DOHH2 (cell line): ENCODE results near the gene MTOR.

ENCODE experiments used
- H3F3A ChIP-seq: fragments of 200-600 bp; sonication (generic), shearing (Covaris generic); 2 replicates; pipeline ENCODE4 v1.6.0; 2016; ENCODE audit warnings: antibody characterized with exemption, mild to moderate bottlenecking; ENCODE audit not compliant: control insufficient read depth, insufficient read depth
- H3K27ac ChIP-seq: fragments of 200-600 bp; sonication (generic); 2 replicates; pipeline ENCODE4 v1.5.1; 2014; ENCODE audit warnings: low read depth, mild to moderate bottlenecking, low read length, moderate library complexity
- H3K27me3 ChIP-seq: fragments of 200-600 bp; sonication (generic); 2 replicates; pipeline ENCODE4 v1.6.1; 2014; ENCODE audit warnings: mild to moderate bottlenecking, low read length, mixed read lengths; ENCODE audit not compliant: control insufficient read depth
- H3K36me3 ChIP-seq: fragments of 200-600 bp; sonication (generic); 2 replicates; pipeline ENCODE4 v1.6.1; 2014; ENCODE audit warnings: mild to moderate bottlenecking, low read length, moderate library complexity, mixed read lengths; ENCODE audit not compliant: control insufficient read depth
- H3K4me1 ChIP-seq: fragments of 200-600 bp; sonication (generic); 2 replicates; pipeline ENCODE4 v1.6.1; 2014; ENCODE audit warnings: mild to moderate bottlenecking, low read length, mixed read lengths; ENCODE audit not compliant: control insufficient read depth
- H3K4me2 ChIP-seq: fragments of 200-600 bp; sonication (generic); 2 replicates; pipeline ENCODE4 v1.6.0; 2014; ENCODE audit warnings: mild to moderate bottlenecking, low read length, moderate library complexity
- H3K4me3 ChIP-seq: fragments of 200-600 bp; sonication (generic); 2 replicates; pipeline ENCODE4 v1.5.1; 2014; ENCODE audit warnings: mild to moderate bottlenecking, low read length, mixed read lengths
- H3K79me2 ChIP-seq: fragments of 200-600 bp; sonication (generic); 2 replicates; pipeline ENCODE4 v1.6.1; 2014; ENCODE audit warnings: mild to moderate bottlenecking, low read length, mixed read lengths; ENCODE audit not compliant: control insufficient read depth
- H3K9me2 ChIP-seq: fragments of 200-600 bp; sonication (generic); replicated peaks from 2 replicates; pipeline ENCODE4 v1.6.1; 2014; ENCODE audit warnings: mild to moderate bottlenecking, low read length, mixed read lengths; ENCODE audit not compliant: control insufficient read depth
- H3K9me3 ChIP-seq: fragments of 200-600 bp; sonication (generic); 2 replicates; pipeline ENCODE4 v1.6.1; 2014; ENCODE audit warnings: antibody characterized with exemption, low read length, mixed read lengths; ENCODE audit not compliant: control insufficient read depth, insufficient read depth
- H4K20me1 ChIP-seq: fragments of 200-600 bp; sonication (generic); 2 replicates; pipeline ENCODE4 v1.6.0; 2014; ENCODE audit warnings: low read depth, mild to moderate bottlenecking, antibody characterized with exemption, low read length, moderate library complexity; ENCODE audit not compliant: control insufficient read depth, insufficient read depth
- EZH2phosphoT487 ChIP-seq: fragments of 200-600 bp; sonication (generic); IDR thresholded peaks from 2 replicates; pipeline ENCODE4 v1.6.1; 2017; ENCODE audit warnings: borderline replicate concordance, mild to moderate bottlenecking, antibody characterized with exemption, low read length, moderate library complexity, mixed read lengths
- TF ChIP-seq, protein P1 (sequence below): fragments of 200-600 bp; sonication (generic); IDR thresholded peaks from one replicate; pipeline ENCODE4 v1.5.1; 2014; ENCODE audit warnings: antibody characterized with exemption, mild to moderate bottlenecking, low read depth, low read length; ENCODE audit not compliant: poor library complexity, severe bottlenecking

Gene MTOR

GRCh38 chr1:11134898-11135266 is 127.5 kb downstream of the MTOR start:
- Histone ChIP-seq H3K9me3 (no peaks in the 10 kb centered on the region), H3K4me2 (no peak overlapping the region), H3K79me2 (no peaks in the 10 kb centered on the region), H3K4me3 (no peak overlapping the region), H3K9me2 (no peaks in the 10 kb centered on the region), H3K4me1 (no peaks in the 10 kb centered on the region), H4K20me1 (no peaks in the 10 kb centered on the region), H3K27me3 (no peaks in the 10 kb centered on the region), H3K36me3 (peaks cover 64% of the 10 kb centered on the region), H3F3A (no peaks in the 10 kb centered on the region), H3K27ac (no peak overlapping the region)
- TF ChIP-seq, protein P1, sequence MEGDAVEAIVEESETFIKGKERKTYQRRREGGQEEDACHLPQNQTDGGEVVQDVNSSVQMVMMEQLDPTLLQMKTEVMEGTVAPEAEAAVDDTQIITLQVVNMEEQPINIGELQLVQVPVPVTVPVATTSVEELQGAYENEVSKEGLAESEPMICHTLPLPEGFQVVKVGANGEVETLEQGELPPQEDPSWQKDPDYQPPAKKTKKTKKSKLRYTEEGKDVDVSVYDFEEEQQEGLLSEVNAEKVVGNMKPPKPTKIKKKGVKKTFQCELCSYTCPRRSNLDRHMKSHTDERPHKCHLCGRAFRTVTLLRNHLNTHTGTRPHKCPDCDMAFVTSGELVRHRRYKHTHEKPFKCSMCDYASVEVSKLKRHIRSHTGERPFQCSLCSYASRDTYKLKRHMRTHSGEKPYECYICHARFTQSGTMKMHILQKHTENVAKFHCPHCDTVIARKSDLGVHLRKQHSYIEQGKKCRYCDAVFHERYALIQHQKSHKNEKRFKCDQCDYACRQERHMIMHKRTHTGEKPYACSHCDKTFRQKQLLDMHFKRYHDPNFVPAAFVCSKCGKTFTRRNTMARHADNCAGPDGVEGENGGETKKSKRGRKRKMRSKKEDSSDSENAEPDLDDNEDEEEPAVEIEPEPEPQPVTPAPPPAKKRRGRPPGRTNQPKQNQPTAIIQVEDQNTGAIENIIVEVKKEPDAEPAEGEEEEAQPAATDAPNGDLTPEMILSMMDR: no peak
- TF ChIP-seq EZH2phosphoT487: no peak

GRCh38 chr1:11134251-11134897 is 128.0 kb downstream of the MTOR start:
- H4K20me1 ChIP-seq: no peaks in the 10 kb centered on the region
- no peak overlapping the region for H3K27ac ChIP-seq
- no peak overlapping the region for H3K4me2 ChIP-seq
- H3K27me3 ChIP-seq: no peaks in the 10 kb centered on the region
- H3K9me2 ChIP-seq: no peaks in the 10 kb centered on the region
- no peaks in the 10 kb centered on the region for H3K4me1 ChIP-seq
- no peak for TF ChIP-seq EZH2phosphoT487
- TF ChIP-seq, protein P1: no peak
- H3F3A ChIP-seq: no peaks in the 10 kb centered on the region
- peaks cover 68% of the 10 kb centered on the region for H3K36me3 ChIP-seq
- H3K9me3 ChIP-seq: no peaks in the 10 kb centered on the region
- H3K79me2 ChIP-seq: no peaks in the 10 kb centered on the region
- H3K4me3 ChIP-seq: no peak overlapping the region

DNA sequence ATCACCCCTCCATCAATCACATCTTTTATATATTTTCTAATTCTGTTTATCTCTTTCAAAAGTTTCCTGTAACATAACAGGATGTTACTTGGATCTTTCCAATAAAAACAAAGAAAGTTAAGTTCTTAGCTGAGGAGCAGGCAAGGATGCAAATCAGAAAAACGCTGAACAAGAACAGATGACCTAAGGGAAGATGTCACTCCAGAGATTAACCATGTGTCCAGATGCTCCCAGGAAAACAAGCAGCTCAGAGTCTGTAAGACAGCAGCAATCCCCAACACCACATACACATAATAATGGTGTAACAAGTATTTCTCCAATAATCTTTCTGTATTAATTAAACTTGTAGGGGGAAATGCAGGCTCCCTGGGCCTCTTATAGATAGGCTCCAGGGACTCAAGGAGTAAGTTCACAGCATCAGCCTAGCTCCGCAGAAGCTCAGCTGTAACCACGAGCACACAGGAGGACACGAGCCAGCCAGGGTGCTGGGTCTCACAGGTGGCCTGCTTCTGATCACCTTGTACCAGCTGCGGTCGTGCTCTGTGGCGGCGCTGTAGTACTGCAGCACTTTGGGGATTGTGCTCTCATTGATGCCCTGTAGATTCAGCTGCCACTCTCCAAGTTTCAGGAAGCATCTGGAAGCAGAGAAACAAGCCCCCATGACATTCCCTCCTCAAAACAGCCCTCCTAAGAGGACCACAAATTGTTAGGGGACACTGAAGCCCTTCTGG is 129.6 kb downstream of the MTOR start:
- no peaks in the 10 kb centered on the region for H3F3A ChIP-seq
- H3K4me2 ChIP-seq: no peak overlapping the region
- TF ChIP-seq EZH2phosphoT487: no peak
- TF ChIP-seq, protein P1: no peak
- no peak overlapping the region for H3K4me3 ChIP-seq
- no peaks in the 10 kb centered on the region for H3K79me2 ChIP-seq
- no peaks in the 10 kb centered on the region for H3K9me2 ChIP-seq
- H3K4me1 ChIP-seq: no peaks in the 10 kb centered on the region
- H3K27me3 ChIP-seq: no peaks in the 10 kb centered on the region
- no peaks in the 10 kb centered on the region for H4K20me1 ChIP-seq
- H3K36me3 ChIP-seq: peaks cover 68% of the 10 kb centered on the region
- no peak overlapping the region for H3K27ac ChIP-seq
- H3K9me3 ChIP-seq: no peaks in the 10 kb centered on the region
